HG03196 (cell line): ENCODE data around the gene GARIN5A.

Experiments used
- ATAC-seq: cut with Tn5 transposase; IDR thresholded peaks from one replicate; pipeline ENCODE4 v1.9.1; 2021; ENCODE audit not compliant: unreplicated experiment

GARIN5A gene

DNA sequence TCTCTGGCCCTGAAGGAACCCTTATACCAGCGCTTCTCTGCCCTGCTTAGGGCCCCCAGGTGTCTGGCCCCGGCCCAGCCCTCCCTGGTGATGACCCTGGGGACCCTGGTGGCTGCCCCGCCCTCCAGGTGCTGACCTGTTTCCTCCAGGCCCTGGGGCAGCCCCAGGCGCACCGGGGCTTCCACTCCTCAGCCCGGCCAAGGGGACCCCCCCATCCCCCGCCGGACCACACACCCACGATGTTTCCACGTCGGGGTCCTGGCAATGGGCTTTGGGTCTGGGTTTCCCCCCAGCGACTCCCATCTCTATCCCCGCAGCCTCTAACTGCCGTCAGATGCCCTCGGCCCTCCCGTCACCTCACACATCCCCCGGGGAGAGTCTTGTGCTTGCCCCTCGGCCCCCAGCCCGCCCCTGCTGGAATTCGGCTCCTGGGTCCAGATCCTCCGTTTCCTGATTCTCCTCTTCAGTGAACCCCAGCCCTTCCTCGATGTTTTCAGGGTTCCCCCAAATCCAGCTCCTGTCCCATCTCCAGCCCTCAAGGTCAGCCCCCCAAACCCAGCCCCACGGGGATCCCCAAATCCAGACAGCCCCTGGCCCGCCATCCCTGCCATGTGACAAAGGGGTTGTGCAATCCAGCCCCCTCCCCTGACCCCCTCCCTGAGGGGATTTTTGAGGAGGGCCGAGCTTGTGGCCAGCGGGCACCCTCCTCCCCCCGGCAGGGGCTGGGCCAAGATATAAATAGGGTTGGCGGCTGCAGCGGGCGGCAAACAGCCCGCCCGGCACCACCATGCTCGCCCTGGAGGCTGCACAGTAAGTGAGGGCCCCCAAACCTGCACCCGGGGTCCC lies 58.2 kb downstream of the GARIN5A start, which contains the start of gene SPIB:
Gene SPIB, plus strand, starts transcription at position 763 of the 846 bp plus-strand sequence. Its CDS starts 25 bp downstream, at position 788.
- no peak for ATAC-seq

DNA sequence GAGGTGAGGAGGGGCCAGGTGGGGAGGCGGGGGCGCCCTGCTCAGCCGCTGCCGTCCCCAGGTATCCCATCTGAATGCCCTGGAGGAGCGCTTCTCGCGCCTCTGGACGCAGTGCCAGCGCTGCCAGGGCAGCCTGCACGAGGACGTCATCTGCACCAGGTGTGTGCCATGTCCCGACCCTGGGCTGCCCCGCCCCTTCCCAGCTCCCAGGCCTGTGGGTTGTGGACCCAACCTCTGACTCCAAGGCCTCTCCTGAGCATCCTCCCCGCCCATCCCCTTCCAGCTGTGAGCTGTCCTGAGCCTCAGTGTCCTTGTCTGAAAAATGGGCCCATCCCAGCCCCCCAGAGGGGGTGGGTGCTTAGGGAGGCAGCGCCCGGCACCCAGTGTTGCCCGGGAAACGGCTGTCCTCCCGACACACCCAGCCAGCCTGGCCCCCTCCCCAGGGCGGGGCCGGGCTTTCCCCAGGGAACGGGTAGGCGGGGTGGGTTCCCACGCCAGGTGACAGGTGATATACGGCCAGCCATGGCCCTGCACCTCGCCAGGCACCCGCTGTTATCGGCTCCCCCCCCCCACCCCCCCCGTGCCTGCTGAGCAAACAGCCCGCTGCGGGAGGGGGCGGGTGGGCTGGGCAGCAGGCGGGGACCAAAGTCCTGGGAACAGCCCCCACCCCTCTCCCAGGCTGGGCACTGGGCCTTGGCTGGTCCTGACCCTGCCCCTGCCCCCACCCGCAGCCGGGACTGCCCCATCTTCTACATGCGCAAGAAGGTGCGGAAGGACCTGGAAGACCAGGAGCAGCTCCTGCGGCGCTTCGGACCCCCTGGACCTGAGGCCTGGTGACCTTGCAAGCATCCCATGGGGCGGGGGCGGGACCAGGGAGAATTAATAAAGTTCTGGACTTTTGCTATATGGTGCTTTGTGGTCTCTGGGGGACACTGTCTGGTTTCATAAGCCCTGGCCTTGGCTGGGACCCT lies 59.3 kb downstream of the GARIN5A start:
- ATAC-seq, result no peak
